HG03196 (cell line): Measurements from ENCODE around the gene C1R.
"Not testable (repeated sequence)": the region's sequence is repeated elsewhere in the genome, so short reads cannot be mapped to it uniquely, and the experiment has no call there.

ENCODE experiments used
- ATAC-seq: cut with Tn5 transposase; IDR thresholded peaks from one replicate; pipeline ENCODE4 v1.9.1; 2021; ENCODE audit not compliant: unreplicated experiment

The C1R gene

GRCh38 chr12:7120166-7120565 lies 27.9 kb upstream of the C1R start:
- ATAC-seq, result no peak

GRCh38 chr12:7118881-7119280 lies 26.6 kb upstream of the C1R start:
- no peak for ATAC-seq

GRCh38 chr12:7117670-7118069 lies 25.4 kb upstream of the C1R start:
- ATAC-seq, result no peak

GRCh38 chr12:7116916-7117315 lies 24.7 kb upstream of the C1R start:
- no peak for ATAC-seq

- no peak for ATAC-seq
Measured at GRCh38 chr12:7116196-7116595, 24.0 kb upstream of the C1R start.

GRCh38 chr12:7114851-7115250 lies 22.6 kb upstream of the C1R start:
- no peak for ATAC-seq

GRCh38 chr12:7114008-7114407 lies 21.8 kb upstream of the C1R start:
- ATAC-seq, result no peak

GRCh38 chr12:7113389-7113871 lies 21.2 kb upstream of the C1R start:
- no peak for ATAC-seq

GRCh38 chr12:7112041-7112440 lies 19.8 kb upstream of the C1R start:
- no peak for ATAC-seq

GRCh38 chr12:7110661-7111060 lies 18.4 kb upstream of the C1R start:
- no peak for ATAC-seq

- ATAC-seq, result no peak
Measured at GRCh38 chr12:7109572-7109920, 17.3 kb upstream of the C1R start.

- peak; percentile 39 for ATAC-seq
Measured at GRCh38 chr12:7108796-7109571, 16.7 kb upstream of the C1R start, which contains the start of gene C1RL. Gene C1RL (minus strand): TSS chr12:7109214. CDS start chr12:7109180, 34 bp downstream.

- ATAC-seq, result peak; percentile 85
Measured at GRCh38 chr12:7108003-7108795, 16.0 kb upstream of the C1R start.

- ATAC-seq, result no peak
Measured at GRCh38 chr12:7107636-7108002, 15.4 kb upstream of the C1R start.

GRCh38 chr12:7107181-7107580 lies 14.9 kb upstream of the C1R start:
- ATAC-seq, result not testable (repeated sequence)

- no peak for ATAC-seq
Measured at GRCh38 chr12:7106082-7106481, 13.8 kb upstream of the C1R start.

- ATAC-seq, result no peak
Measured at GRCh38 chr12:7103837-7104584, 11.8 kb upstream of the C1R start.

- no peak for ATAC-seq
Measured at GRCh38 chr12:7102582-7102981, 10.3 kb upstream of the C1R start.

- ATAC-seq, result no peak
Measured at GRCh38 chr12:7101694-7102131, 9.5 kb upstream of the C1R start.

GRCh38 chr12:7101047-7101693 lies 8.9 kb upstream of the C1R start:
- no peak for ATAC-seq

- no peak for ATAC-seq
Measured at GRCh38 chr12:7100239-7100638, 8.0 kb upstream of the C1R start.
